IPS-18c (cell line): ENCODE results near the gene SUPT3H.
"Not testable (repeated sequence)": the region's sequence is repeated elsewhere in the genome, so short reads cannot be mapped to it uniquely, and the experiment has no call there.

Experiments
- H3K4me3 ChIP-seq: 2 replicates; pipeline ENCODE4 v1.7.0; 2013; ENCODE audit warnings: low read depth, mild to moderate bottlenecking, low read length, moderate library complexity; ENCODE audit not compliant: insufficient read depth
- H3K9me3 ChIP-seq: one replicate; pipeline ENCODE4 v1.6.1; 2013; ENCODE audit warnings: mild to moderate bottlenecking, low read length, moderate library complexity; ENCODE audit not compliant: control insufficient read depth, insufficient read depth

Gene SUPT3H

DNA sequence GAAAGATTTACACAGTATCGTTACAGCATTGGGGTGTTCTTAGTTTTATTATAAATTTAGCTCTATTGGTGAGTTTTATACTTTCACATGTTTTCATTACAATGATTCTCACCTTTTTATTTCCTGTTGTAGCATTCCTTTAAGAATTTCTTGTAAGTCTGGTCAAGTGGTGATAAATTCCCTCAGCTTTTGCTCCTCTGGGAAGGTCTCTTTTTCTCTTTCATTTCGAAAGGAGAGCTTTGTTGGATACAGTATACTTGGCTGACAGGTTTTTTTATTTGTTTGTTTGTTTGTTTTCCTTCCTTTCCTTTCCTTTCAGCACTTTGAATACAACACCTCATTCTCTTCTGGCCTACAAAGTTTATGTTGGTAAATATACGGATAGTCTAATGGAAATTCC is 299.3 kb downstream of the SUPT3H start:
- H3K4me3 ChIP-seq: no peak overlapping the region
- H3K9me3 ChIP-seq: no peaks in the 10 kb centered on the region

GRCh38 chr6:45076217-45076930 is 301.4 kb downstream of the SUPT3H start:
- H3K4me3 ChIP-seq: no peak overlapping the region
- no peaks in the 10 kb centered on the region for H3K9me3 ChIP-seq

GRCh38 chr6:45075246-45075645 is 302.5 kb downstream of the SUPT3H start:
- H3K9me3 ChIP-seq: no peaks in the 10 kb centered on the region
- no peak overlapping the region for H3K4me3 ChIP-seq

GRCh38 chr6:45074439-45074838 is 303.3 kb downstream of the SUPT3H start:
- Histone ChIP-seq H3K4me3 (no peak overlapping the region), H3K9me3 (no peaks in the 10 kb centered on the region)

DNA sequence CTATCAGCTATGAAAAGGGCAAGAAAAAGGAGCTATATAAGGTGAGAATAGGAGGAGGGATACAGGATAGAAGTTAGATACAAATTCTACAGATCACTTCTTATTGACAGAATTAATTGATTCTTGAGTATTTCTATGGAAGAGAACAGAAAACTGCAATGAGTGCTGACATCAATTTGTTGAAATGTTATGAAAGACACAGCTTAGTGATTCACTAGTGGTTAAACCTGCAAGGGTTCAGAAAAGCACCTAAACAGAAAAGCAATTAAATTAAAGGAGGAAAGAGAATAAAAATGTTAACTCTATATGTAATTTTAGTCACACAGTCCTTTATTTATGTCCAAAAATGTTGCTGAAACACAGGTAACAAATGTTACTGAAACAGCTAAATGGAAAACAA is 304.0 kb downstream of the SUPT3H start:
- H3K9me3 ChIP-seq: no peaks in the 10 kb centered on the region
- no peak overlapping the region for H3K4me3 ChIP-seq

- no peak overlapping the region for H3K4me3 ChIP-seq
These were observed 305.1 kb downstream of the SUPT3H start for GRCh38 chr6:45072673-45073072.

GRCh38 chr6:45072016-45072415 is 305.7 kb downstream of the SUPT3H start:
- Histone ChIP-seq H3K4me3 (no peak overlapping the region), H3K9me3 (no peaks in the 10 kb centered on the region)

More at GRCh38 chr6:45072673-45073072, 305.1 kb downstream of the SUPT3H start:
- no peaks in the 10 kb centered on the region for H3K9me3 ChIP-seq

DNA sequence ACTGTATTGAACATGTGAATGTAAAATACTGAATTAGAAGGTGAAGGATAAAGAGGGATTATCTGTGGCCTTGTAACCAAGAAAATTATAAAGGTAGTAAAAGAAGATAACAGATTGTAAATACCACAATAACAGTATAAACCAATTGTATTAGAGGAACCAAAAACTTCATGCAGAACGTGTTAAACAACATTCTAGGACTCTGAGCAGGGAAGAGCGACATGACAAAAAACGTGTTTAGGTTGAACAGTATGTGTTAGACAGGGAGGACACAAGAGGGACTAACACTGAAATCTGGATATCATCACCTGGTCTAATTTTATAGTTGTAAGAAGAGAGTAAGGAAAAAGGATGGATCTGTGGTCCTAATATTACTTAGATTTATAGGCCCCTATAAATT is 308.6 kb downstream of the SUPT3H start:
- Histone ChIP-seq H3K4me3 (no peak overlapping the region), H3K9me3 (no peaks in the 10 kb centered on the region)

GRCh38 chr6:45067446-45067845 is 310.3 kb downstream of the SUPT3H start:
- H3K9me3 ChIP-seq, H3K4me3 ChIP-seq: not testable (repeated sequence)

DNA sequence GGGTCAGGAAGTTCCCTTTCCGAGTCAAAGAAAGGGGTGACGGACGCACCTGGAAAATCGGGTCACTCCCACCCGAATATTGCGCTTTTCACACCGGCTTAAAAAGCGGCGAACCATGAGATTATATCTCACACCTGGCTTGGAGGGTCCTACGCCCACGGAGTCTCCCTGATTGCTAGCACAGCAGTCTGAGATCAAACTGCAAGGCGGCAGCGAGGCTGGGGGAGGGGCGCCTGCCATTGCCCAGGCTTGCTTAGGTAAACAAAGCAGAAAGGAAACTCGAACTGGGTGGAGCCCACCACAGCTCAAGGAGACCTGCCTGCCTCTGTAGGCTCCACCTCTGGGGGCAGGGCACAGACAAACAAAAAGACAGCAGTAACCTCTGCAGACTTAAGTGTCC is 315.1 kb downstream of the SUPT3H start:
- H3K4me3 ChIP-seq: peak overlapping the region; percentile 36; the same call in 1 of the 2 replicates
- H3K9me3 ChIP-seq: not testable (repeated sequence)

DNA sequence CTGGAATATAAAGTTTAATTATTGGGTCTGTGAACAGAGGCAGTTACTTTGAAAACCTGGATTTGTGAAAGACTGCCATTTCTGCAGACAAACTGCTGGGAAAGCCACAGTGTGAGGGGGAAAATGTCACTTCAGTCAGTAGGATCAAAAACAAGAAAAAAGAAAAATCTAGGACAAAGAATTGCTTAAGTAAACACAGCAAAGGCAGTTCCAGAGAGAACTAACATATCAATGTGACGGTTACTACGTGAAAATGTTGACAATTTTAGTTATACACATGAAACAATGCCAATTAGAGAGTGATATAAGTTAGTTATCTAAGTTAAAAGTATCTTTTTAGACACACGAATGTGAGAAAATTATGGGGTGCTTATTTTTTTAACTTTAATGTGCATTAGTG is 320.0 kb downstream of the SUPT3H start:
- Histone ChIP-seq H3K9me3 (no peaks in the 10 kb centered on the region), H3K4me3 (no peak overlapping the region)

DNA sequence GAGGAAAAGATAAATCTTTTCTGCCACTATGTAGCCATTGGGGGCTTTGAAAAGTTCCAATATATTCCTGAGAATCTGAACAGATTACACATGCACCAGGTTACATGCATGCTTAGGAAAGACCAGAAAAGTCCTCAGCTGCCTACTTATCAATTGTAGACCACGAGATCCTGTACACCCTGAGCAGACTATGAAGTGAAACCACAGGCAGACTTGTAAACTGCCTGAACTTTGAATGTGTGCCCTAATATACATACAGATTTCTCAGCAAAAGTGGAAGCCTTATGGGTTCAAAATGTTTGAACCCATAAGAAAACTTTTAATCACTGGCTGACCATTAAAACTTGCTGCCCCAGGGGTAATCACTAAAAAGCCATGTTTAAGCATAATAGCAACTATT is 323.1 kb downstream of the SUPT3H start:
- Histone ChIP-seq H3K9me3 (no peaks in the 10 kb centered on the region), H3K4me3 (no peak overlapping the region)

GRCh38 chr6:45052325-45052724 is 325.4 kb downstream of the SUPT3H start:
- H3K9me3 ChIP-seq: no peaks in the 10 kb centered on the region
- H3K4me3 ChIP-seq: no peak overlapping the region

DNA sequence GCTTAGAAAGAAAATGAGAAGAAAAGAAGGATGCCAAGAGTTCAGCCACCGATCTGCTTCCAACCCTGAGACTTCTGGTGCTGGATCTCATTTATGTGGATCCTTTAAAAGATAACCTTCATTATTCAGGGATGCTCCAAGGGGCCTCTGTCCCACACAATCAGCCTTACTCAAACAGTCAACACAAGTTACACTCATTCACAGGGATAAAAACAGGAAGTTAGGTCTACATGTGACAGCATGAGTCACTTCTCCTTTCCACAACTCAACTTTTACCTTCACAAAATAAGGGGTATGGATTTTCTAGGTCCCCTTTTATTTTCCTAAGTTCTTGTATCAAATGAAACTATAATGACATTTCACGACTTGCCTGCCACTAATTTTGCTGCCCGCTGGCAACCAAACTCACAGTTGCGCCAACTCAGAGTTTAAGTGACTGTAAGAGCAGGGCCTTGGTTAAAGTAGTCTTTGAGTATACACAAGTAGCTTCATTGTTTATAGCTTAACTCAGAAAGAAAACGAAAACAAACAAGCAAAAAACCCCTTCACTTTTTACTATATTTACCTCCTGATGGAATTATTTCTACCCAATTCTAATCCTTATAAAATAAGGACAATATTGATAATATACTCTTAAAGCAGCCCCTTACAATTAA is 328.4 kb downstream of the SUPT3H start:
- no peak overlapping the region for H3K4me3 ChIP-seq

DNA sequence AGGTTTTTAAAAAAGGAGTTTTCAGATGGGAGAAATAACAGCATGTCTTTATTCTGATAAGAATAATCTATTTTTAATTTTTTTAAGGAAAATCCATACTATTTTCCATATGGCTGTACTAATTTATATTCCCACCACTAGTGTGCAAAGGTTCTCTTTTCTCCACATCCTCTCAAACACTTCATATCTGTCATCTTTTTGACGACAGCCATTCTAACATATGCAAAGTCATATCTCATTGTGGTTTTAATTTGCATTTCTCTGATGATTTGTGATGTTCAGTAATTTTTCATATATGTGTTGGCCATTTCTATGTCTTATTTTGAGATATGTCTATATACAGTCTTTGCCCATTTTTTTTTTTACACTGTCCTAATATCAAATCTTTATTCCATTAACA is 330.2 kb downstream of the SUPT3H start:
- Histone ChIP-seq H3K9me3 (no peaks in the 10 kb centered on the region), H3K4me3 (no peak overlapping the region)

More for the DNA sequence above, 328.4 kb downstream of the SUPT3H start:
- no peaks in the 10 kb centered on the region for H3K9me3 ChIP-seq

DNA sequence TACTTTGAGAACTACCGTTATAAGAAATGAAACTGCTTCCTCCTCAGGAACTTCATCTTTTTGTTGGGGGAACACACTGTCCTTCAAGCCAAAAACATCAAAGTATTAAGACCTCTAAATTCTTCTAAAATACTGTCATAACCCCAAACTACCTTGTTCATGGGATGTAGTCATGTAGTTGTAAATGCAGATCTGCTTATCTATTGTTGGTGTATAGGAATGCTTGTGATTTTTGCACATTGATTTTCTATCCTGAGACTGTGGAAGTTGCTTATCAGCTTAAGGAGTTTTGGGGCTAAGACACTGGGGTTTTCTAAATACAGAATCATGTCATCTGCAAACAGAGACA is 332.5 kb downstream of the SUPT3H start:
- H3K9me3 ChIP-seq: no peaks in the 10 kb centered on the region
- H3K4me3 ChIP-seq: no peak overlapping the region

GRCh38 chr6:45044510-45045252 is 333.1 kb downstream of the SUPT3H start:
- no peak overlapping the region for H3K4me3 ChIP-seq
- no peaks in the 10 kb centered on the region for H3K9me3 ChIP-seq

GRCh38 chr6:45044086-45044485 is 333.6 kb downstream of the SUPT3H start:
- no peak overlapping the region for H3K4me3 ChIP-seq
- H3K9me3 ChIP-seq: no peaks in the 10 kb centered on the region
